GM12878 (cell line): ENCODE results near the gene ZNF280C. TPM values are rescaled to one million over a fixed set of nuclear protein-coding genes. Genes with fewer than 3 reads are reported as not detected.

ENCODE experiments used
- ATAC-seq: fragments of 200-7000 bp; cut with Tn5 transposase; 3 replicates; pipeline ENCODE4 v1.9.1; 2020; ENCODE audit warnings: mild to moderate bottlenecking, moderate library complexity
- BruUV-seq: library from RNA; stranded (reverse); fragments of 400-500 nt; replicated peaks from 2 replicates; lab custom pipeline; 2021; lab: Mats Ljungman, UMichigan
- CTCF ChIA-PET: fragments of 300-600 bp; sonication (Branson Sonifier 250); formaldehyde crosslinking; extraction: SDS; loops from one replicate; lab custom pipeline; 2021; ENCODE audit warnings: inconsistent platforms; lab: Yijun Ruan, JAX
- POLR2A ChIA-PET: fragments of 350-600 bp; formaldehyde crosslinking; extraction: SDS; loops from one replicate; lab custom pipeline; 2021; ENCODE audit warnings: inconsistent platforms; lab: Charles Lee
- RAD21 ChIA-PET: fragments of 300-600 bp; sonication (Branson Sonifier 250); formaldehyde crosslinking; loops from one replicate; lab custom pipeline; 2023; ENCODE audit warnings: antibody characterized with exemption; ENCODE audit not compliant: unreplicated experiment; lab: Charles Lee
- SMC1A ChIA-PET: fragments of 300-600 bp; sonication (Branson Sonifier 250); formaldehyde crosslinking; loops from one replicate; lab custom pipeline; 2023; ENCODE audit not compliant: unreplicated experiment, uncharacterized antibody; lab: Charles Lee
- DNase-seq: peaks from one replicate; pipeline ENCODE4 v3.0.0-alpha.2; 2011; ENCODE audit warnings: low read depth, low spot score
- FAIRE-seq: peaks from 3 replicates; lab custom pipeline; 2011; peaks lifted over from hg19 to GRCh38; lab: Jason Lieb, UNC
- H2AFZ ChIP-seq: 2 replicates; pipeline ENCODE4 v1.6.0; 2011; ENCODE audit warnings: low read depth, low read length, control low read depth; ENCODE audit not compliant: control insufficient read depth
- H3K27ac ChIP-seq: 2 replicates; pipeline ENCODE4 v1.5.1; 2011; ENCODE audit warnings: control low read depth; ENCODE audit not compliant: control insufficient read depth, insufficient read depth
- H3K27me3 ChIP-seq, 2 experiments: replicated peaks in 1 of 2; 2 replicates each; pipeline versions ENCODE4 v1.6.0 to v1.6.1; 2011; ENCODE audit warnings: low read length in 1 of 2; ENCODE audit not compliant: control insufficient read depth in 2 of 2, insufficient read depth in 2 of 2
- H3K36me3 ChIP-seq, 2 experiments: 2 replicates each; pipeline ENCODE4 v1.5.1; 2011; ENCODE audit warnings: low read length in 1 of 2; ENCODE audit not compliant: control insufficient read depth in 2 of 2, insufficient read depth in 2 of 2
- H3K4me1 ChIP-seq: 2 replicates; pipeline ENCODE4 v1.6.1; 2011; ENCODE audit warnings: mild to moderate bottlenecking, low read length, moderate library complexity, mixed read lengths; ENCODE audit not compliant: control insufficient read depth, insufficient read depth
- H3K4me2 ChIP-seq: 2 replicates; pipeline ENCODE4 v1.6.0; 2011; ENCODE audit warnings: control low read depth; ENCODE audit not compliant: control insufficient read depth, insufficient read depth
- H3K4me3 ChIP-seq: fragments of 200-600 bp; sonication (generic); 2 replicates; pipeline ENCODE4 v1.5.1; 2016
- H3K79me2 ChIP-seq: 2 replicates; pipeline ENCODE4 v1.6.0; 2011; ENCODE audit warnings: low read length; ENCODE audit not compliant: control insufficient read depth, insufficient read depth
- H3K9ac ChIP-seq: 2 replicates; pipeline ENCODE4 v1.8.0; 2011; ENCODE audit warnings: low read length, control low read depth, mixed read lengths; ENCODE audit not compliant: control insufficient read depth, insufficient read depth
- H3K9me3 ChIP-seq: replicated peaks from 3 replicates; pipeline ENCODE4 v1.5.1; 2011; ENCODE audit warnings: mild to moderate bottlenecking, low read length; ENCODE audit not compliant: control insufficient read depth, insufficient read depth
- H4K20me1 ChIP-seq: 2 replicates; pipeline ENCODE4 v1.6.0; 2011; ENCODE audit not compliant: control insufficient read depth, insufficient read depth
- CTCF ChIP-seq, 3 experiments: IDR thresholded peaks in 2 of 3; conservative IDR thresholded peaks in 1 of 3; 2 replicates each; pipeline ENCODE4 v1.5.1; 2011; ENCODE audit warnings: low read depth in 3 of 3, low read length in 3 of 3, mild to moderate bottlenecking in 3 of 3, control low read depth in 2 of 3, moderate library complexity in 2 of 3, inconsistent platforms in 1 of 3, mixed read lengths in 1 of 3; ENCODE audit not compliant: control insufficient read depth in 2 of 3, insufficient read depth in 1 of 3; ENCODE audit errors: extremely low read depth in 1 of 3
- CUX1 ChIP-seq: IDR thresholded peaks from 2 replicates; pipeline ENCODE4 v1.6.1; 2012; ENCODE audit warnings: improper control_type of control experiment, low read depth, low read length; ENCODE audit not compliant: insufficient replicate concordance
- POLR2AphosphoS2 ChIP-seq: IDR thresholded peaks from 2 replicates; pipeline ENCODE4 v1.6.1; 2011; ENCODE audit warnings: low read depth, mild to moderate bottlenecking, low read length, improper control_type of control experiment, moderate library complexity
- POLR2AphosphoS5 ChIP-seq: IDR thresholded peaks from 2 replicates; pipeline ENCODE4 v1.6.1; 2011; ENCODE audit warnings: mild to moderate bottlenecking, low read length, inconsistent platforms
- RCOR1 ChIP-seq: conservative IDR thresholded peaks from 2 replicates; pipeline ENCODE4 v1.6.1; 2012; ENCODE audit warnings: low read depth, low read length, improper control_type of control experiment
- ZBTB4 ChIP-seq: fragments of 450-650 bp; formaldehyde crosslinking; IDR thresholded peaks from 2 replicates; pipeline ENCODE4 v1.4.0; 2022; ENCODE audit warnings: mild to moderate bottlenecking, moderate library complexity
- ZNF207 ChIP-seq: fragments of 450-650 bp; IDR thresholded peaks from 2 replicates; pipeline ENCODE4 v1.6.1; 2014; ENCODE audit warnings: antibody characterized with exemption, mild to moderate bottlenecking, borderline replicate concordance
- ZNF217 ChIP-seq: fragments of 450-650 bp; IDR thresholded peaks from 2 replicates; pipeline ENCODE4 v1.6.1; 2017; ENCODE audit warnings: antibody characterized with exemption, mild to moderate bottlenecking
- ZZZ3 ChIP-seq: IDR thresholded peaks from 2 replicates; pipeline ENCODE4 v1.6.1; 2011; ENCODE audit warnings: low read depth; ENCODE audit not compliant: control insufficient read depth, insufficient read length
- WGBS: methylation state at CpG from one replicate; pipeline ENCODE4 v1.1.6; 2016; ENCODE audit warnings: low lambda C conversion rate; ENCODE audit not compliant: insufficient replicate concordance, insufficient coverage; ENCODE audit errors: missing lambda C conversion rate; 5-methylcytosine and 5-hydroxymethylcytosine counted together
- in situ Hi-C: fragments of 300-500 bp; cut with MboI; formaldehyde crosslinking; loops from 9 replicates; pipeline ENCODE4 v1.14.3; 2018; ENCODE audit warnings: mixed read lengths
- intact Hi-C: fragments of 100-400 bp; cut with micrococcal nuclease; formaldehyde crosslinking; loops from one replicate; pipeline ENCODE4 v1.14.2; 2022; ENCODE audit not compliant: unreplicated experiment
- polyA plus RNA-seq, 11 experiments: library from polyadenylated mRNA; depleted of rRNA in 4 of 11; unstranded in 6 of 11; stranded (reverse) in 5 of 11; fragments of >200 nt; fragmentation: Nextera tagmentation in 4 of 11; fragmentation: Illumina TruSeq in 1 of 11; extraction: Ambion mirVana in 4 of 11; extraction: Trizol in 1 of 11; gene quantifications; 1 replicate in 1 of 11; 2 replicates in 10 of 11; pipeline versions ENCODE4 v1.2.1 to v1.2.3, GENCODE V29; 2011 to 2016; ENCODE audit warnings: inconsistent platforms in 2 of 11, missing spikeins in 2 of 11, low read depth in 1 of 11
- total RNA-seq, 4 experiments: library from RNA; depleted of rRNA in 3 of 4; stranded (reverse); fragments of >200 nt in 3 of 4; fragmentation: Illumina TruSeq in 1 of 4; extraction: Trizol in 1 of 4; gene quantifications; 2 replicates each; pipeline versions ENCODE4 v1.2.1 to v1.2.3, GENCODE V29; 2013 to 2021

ZNF280C gene
- total and polyA plus RNA-seq, 10 of the 15 experiments (the other 5 are each of a cell fraction or from before 2014, with no cell fraction given) = 0.82 to 8.8 (median 5.7) TPM

- ChIA-PET POLR2A (no interaction called here), CTCF (interaction anchor here (0.9 kb wide), 1 partner anchor 72 kb away, joined by 3 read pairs; no protein-coding TSS in a partner anchor), SMC1A (no interaction called here), RAD21 (interaction anchor here (0.6 kb wide), 1 partner anchor 34 kb away, joined by 4 read pairs; no protein-coding TSS in a partner anchor)
- Histone ChIP-seq H3K9me3 (no peaks in the 10 kb centered on the region; the same call in 2 of the 3 replicates), H3K4me2 (no peak overlapping the region), H2AFZ (no peak overlapping the region), H3K36me3 (no peaks in the 10 kb centered on the region), H3K27ac (no peak overlapping the region), H3K79me2 (no peaks in the 10 kb centered on the region), H3K27me3 (peaks cover 0 to 3% of the 10 kb centered on the region in 2 experiments; a peak in 1 of 4 replicates), H3K4me3 (no peak overlapping the region), H4K20me1 (no peaks in the 10 kb centered on the region), H3K4me1 (no peaks in the 10 kb centered on the region), H3K9ac (no peak overlapping the region)
- BruUV-seq = no TSS peak
- intact Hi-C loops (no loop called here), in situ Hi-C loops (no loop called here)
- FAIRE-seq = no peak
- DNase-seq = no peak
- WGBS = 4% methylated on average over 5 of the region's 5 CpGs
- ATAC-seq = no peak
- no peak for TF ChIP-seq ZBTB4 (CRISPR knock-in tag)
- TF ChIP-seq CUX1 = no peak
- no peak for TF ChIP-seq ZNF207
- TF ChIP-seq POLR2AphosphoS2 = no peak
- TF ChIP-seq ZNF217 = no peak
- no peak for TF ChIP-seq POLR2AphosphoS5
- no peak for TF ChIP-seq ZZZ3
- no peak for TF ChIP-seq RCOR1
- TF ChIP-seq CTCF (IDR thresholded peaks at IDR 0.05 in 2 of 3, conservative IDR thresholded peaks at IDR 0.05 in 1 of 3; ENCODE audit: control insufficient read depth in 2 of 3, extremely low read depth in 1 of 3, insufficient read depth in 1 of 3, low read depth in 3 of 3, low read length in 3 of 3) = no peak
These were observed 27.0 kb upstream of the ZNF280C start for GRCh38 chrX:130295519-130296296.
